Thoracic aorta (tissue), 2 donors: ENCODE data around the gene PHF2. TPM values are rescaled to one million over a fixed set of nuclear protein-coding genes. Genes with fewer than 3 reads are reported as not detected.

Source experiments
- ATAC-seq: fragments of 150-250 bp; one replicate; pipeline ENCODE4 v1.8.0; 2017; ENCODE audit warnings: low read depth; ENCODE audit not compliant: insufficient number of reproducible peaks, low FRiP score
- DNase-seq: peaks from one replicate; pipeline ENCODE4 v3.0.0-alpha.2; 2020; ENCODE audit warnings: low spot score
- H3K27ac ChIP-seq, 2 donors: fragments of 200-600 bp; sonication (generic); 1 replicate in 1 of 2; 2 replicates in 1 of 2; pipeline ENCODE4 v1.5.1; 2016; ENCODE audit warnings: mild to moderate bottlenecking in 2 of 2, moderate library complexity in 2 of 2
- H3K27me3 ChIP-seq: fragments of 200-600 bp; sonication (generic); replicated peaks from 2 replicates; pipeline ENCODE4 v1.6.0; 2016; ENCODE audit warnings: mild to moderate bottlenecking; ENCODE audit not compliant: insufficient read depth
- H3K36me3 ChIP-seq: fragments of 200-600 bp; sonication (generic); one replicate; pipeline ENCODE4 v1.5.1; 2016
- H3K4me1 ChIP-seq, 2 donors: fragments of 200-600 bp; sonication (generic); 1 replicate in 1 of 2; 2 replicates in 1 of 2; pipeline versions ENCODE4 v1.5.1 to v1.6.0; 2016; ENCODE audit warnings: low read depth in 2 of 2, mild to moderate bottlenecking in 1 of 2; ENCODE audit not compliant: control insufficient read depth in 1 of 2
- H3K4me3 ChIP-seq: fragments of 200-600 bp; sonication (generic); 2 replicates; pipeline ENCODE4 v1.5.1; 2016; ENCODE audit warnings: mild to moderate bottlenecking
- H3K9me3 ChIP-seq: fragments of 200-600 bp; sonication (generic); 2 replicates; pipeline ENCODE4 v1.5.1; 2016
- total RNA-seq, 2 donors: library from RNA; depleted of rRNA; stranded (reverse); fragments of >200 nt; gene quantifications; one replicate each; pipeline versions ENCODE4 v1.1.0 to v1.2.3, GENCODE V29; 2016
- TF ChIP-seq, protein P1 (sequence below): fragments of 200-600 bp; sonication (generic); IDR thresholded peaks from one replicate; pipeline ENCODE4 v1.5.1; 2019; ENCODE audit warnings: antibody characterized with exemption

Gene PHF2
- total RNA-seq, 2 donors from 2014 or later, result 29.9 to 36.6 TPM

GRCh38 chr9:93613791-93614190, 37.4 kb downstream of the PHF2 start:
- TF ChIP-seq, protein P1, sequence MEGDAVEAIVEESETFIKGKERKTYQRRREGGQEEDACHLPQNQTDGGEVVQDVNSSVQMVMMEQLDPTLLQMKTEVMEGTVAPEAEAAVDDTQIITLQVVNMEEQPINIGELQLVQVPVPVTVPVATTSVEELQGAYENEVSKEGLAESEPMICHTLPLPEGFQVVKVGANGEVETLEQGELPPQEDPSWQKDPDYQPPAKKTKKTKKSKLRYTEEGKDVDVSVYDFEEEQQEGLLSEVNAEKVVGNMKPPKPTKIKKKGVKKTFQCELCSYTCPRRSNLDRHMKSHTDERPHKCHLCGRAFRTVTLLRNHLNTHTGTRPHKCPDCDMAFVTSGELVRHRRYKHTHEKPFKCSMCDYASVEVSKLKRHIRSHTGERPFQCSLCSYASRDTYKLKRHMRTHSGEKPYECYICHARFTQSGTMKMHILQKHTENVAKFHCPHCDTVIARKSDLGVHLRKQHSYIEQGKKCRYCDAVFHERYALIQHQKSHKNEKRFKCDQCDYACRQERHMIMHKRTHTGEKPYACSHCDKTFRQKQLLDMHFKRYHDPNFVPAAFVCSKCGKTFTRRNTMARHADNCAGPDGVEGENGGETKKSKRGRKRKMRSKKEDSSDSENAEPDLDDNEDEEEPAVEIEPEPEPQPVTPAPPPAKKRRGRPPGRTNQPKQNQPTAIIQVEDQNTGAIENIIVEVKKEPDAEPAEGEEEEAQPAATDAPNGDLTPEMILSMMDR, result no peak
- Histone ChIP-seq H3K27me3 (no peaks in the 10 kb centered on the region), H3K27ac (no peak overlapping the region), H3K36me3 (no peaks in the 10 kb centered on the region), H3K9me3 (peaks cover 10% of the 10 kb centered on the region), H3K4me3 (no peak overlapping the region), H3K4me1 (peaks cover 10 to 28% of the 10 kb centered on the region in 2 donors)
- ATAC-seq (no peak), DNase-seq (no peak)

DNA sequence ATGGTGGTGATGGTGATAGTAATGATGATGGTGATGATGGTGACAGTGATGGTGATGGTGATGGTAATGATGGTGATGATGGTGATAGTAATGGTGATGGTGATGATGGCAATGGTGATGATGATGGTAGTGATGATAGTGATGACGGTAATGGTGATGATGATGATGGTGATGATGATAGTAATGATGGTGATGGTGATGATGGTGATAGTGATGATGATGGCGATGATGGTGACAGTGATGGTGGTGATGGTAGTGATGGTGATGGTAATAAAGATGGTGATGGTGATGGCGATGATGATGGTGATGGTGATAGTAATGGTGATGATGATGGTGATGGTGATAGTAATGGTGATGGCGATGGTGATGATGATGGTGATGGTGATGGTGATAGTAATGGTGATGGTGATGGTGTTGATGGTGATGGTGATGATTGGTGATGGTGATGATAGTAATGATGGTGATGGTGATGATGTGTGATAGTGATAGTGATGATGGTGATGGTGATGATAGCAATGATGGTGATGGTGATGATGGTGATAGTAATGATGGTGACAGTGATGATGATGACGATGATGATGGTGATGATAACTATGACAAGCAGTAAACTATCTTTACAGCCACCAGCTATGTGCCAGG, 38.6 kb downstream of the PHF2 start:
- ATAC-seq, result no peak
- Histone ChIP-seq H3K27ac (no peak overlapping the region), H3K4me1 (peaks cover 10 to 40% of the 10 kb centered on the region in 2 donors), H3K4me3 (no peak overlapping the region), H3K27me3 (no peaks in the 10 kb centered on the region), H3K36me3 (no peaks in the 10 kb centered on the region), H3K9me3 (peaks cover 3% of the 10 kb centered on the region)
- no peak for DNase-seq
- TF ChIP-seq, protein P1, result no peak

- Histone ChIP-seq H3K27me3 (no peaks in the 10 kb centered on the region), H3K9me3 (no peaks in the 10 kb centered on the region), H3K36me3 (no peaks in the 10 kb centered on the region), H3K27ac (no peak overlapping the region), H3K4me3 (no peak overlapping the region), H3K4me1 (peaks cover 13 to 51% of the 10 kb centered on the region in 2 donors)
- TF ChIP-seq, protein P1, result no peak
- DNase-seq, result no peak
- ATAC-seq, result no peak
Measured at GRCh38 chr9:93616044-93616443, 39.7 kb downstream of the PHF2 start.

DNA sequence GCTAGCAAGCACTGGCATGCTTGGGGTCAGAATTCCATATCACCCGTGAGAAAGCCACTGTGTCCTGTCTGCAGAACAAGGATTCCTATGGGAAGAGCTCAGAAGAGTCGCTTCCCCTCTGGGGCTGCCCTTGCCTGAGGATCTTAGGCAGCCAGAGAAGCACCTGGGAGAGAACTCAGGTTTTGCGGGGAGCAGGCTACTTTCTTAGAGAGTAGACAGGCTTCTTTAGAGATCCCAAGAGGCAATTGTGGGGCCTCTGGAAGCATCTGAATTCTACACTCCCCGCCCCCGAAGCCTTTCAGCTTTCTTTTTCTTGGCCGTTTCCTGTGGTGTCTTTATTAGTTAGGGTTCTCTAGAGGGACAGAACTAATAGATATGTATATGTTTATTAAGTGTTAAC, 40.9 kb downstream of the PHF2 start:
- DNase-seq, result no peak
- H3K4me1 ChIP-seq, result peaks cover 13 to 56% of the 10 kb centered on the region in 2 donors

DNA sequence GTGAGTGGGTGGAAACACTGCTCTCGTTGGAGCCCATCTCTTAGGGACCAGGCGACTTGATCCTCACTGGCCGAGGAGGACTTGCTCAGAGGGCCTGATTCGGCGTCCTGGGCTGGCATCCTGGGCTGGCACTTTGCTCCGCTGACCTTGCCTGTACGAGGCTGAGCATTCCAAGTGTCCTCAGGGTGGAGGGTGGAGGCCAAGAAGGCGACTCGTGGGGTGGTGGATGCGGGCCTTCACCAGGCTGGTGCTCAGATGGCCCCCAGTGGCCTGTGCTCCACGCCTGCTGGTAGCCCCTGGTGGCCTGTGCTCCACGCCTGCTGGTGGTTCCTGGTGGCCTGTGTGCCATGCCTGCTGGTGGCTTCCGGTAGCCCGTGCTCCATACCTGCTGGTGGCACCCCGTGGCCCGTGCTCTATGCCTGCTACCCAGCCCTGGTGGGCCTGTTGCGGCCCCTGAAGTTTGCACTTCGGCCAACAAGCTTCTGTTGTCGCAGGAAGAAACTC, 42.9 kb downstream of the PHF2 start:
- no peak overlapping the region for H3K4me3 ChIP-seq
- H3K27ac ChIP-seq, result no peak overlapping the region
- H3K36me3 ChIP-seq, result no peaks in the 10 kb centered on the region
- no peak for ATAC-seq
- TF ChIP-seq, protein P1, result no peak
- H3K4me1 ChIP-seq, result peaks cover 13 to 47% of the 10 kb centered on the region in 2 donors
- no peaks in the 10 kb centered on the region for H3K27me3 ChIP-seq
- no peaks in the 10 kb centered on the region for H3K9me3 ChIP-seq
- DNase-seq, result no peak

More for the DNA sequence above, 40.9 kb downstream of the PHF2 start:
- H3K4me3 ChIP-seq, result no peak overlapping the region
- H3K36me3 ChIP-seq, result no peaks in the 10 kb centered on the region
- H3K27ac ChIP-seq, result no peak overlapping the region
- TF ChIP-seq, protein P1, result no peak
- ATAC-seq, result no peak
- no peaks in the 10 kb centered on the region for H3K27me3 ChIP-seq
- no peaks in the 10 kb centered on the region for H3K9me3 ChIP-seq
